H1 (cell line): Measurements from ENCODE around the gene ST7L. TPM values are rescaled to one million over a fixed set of nuclear protein-coding genes. Genes with fewer than 3 reads are reported as not detected.

Experiments used
- CHD2 ChIP-seq: IDR thresholded peaks from 2 replicates; pipeline ENCODE4 v1.6.1; 2012; ENCODE audit warnings: low read length, improper control_type of control experiment
- CHD7 ChIP-seq: fragments of 300-600 bp; sonication (generic); IDR thresholded peaks from 2 replicates; pipeline ENCODE4 v1.7.1; 2012; ENCODE audit warnings: low read length, moderate library complexity, mild to moderate bottlenecking, inconsistent platforms; ENCODE audit not compliant: insufficient replicate concordance
- CTBP2 ChIP-seq: IDR thresholded peaks from 2 replicates; pipeline ENCODE4 v1.7.0; 2011; ENCODE audit warnings: borderline replicate concordance, mild to moderate bottlenecking, moderate library complexity, mixed read lengths, low read length; ENCODE audit not compliant: insufficient read depth, insufficient read length
- EZH2 ChIP-seq: fragments of 200-600 bp; sonication (generic); IDR thresholded peaks from 2 replicates; pipeline ENCODE4 v1.7.1; 2012; ENCODE audit warnings: low read depth, mild to moderate bottlenecking, moderate library complexity, low read length, inconsistent platforms; ENCODE audit not compliant: severe bottlenecking
- JUN ChIP-seq: IDR thresholded peaks from 2 replicates; pipeline ENCODE4 v1.6.1; 2011; ENCODE audit warnings: low read depth, mild to moderate bottlenecking, improper control_type of control experiment, low read length
- MAFK ChIP-seq: IDR thresholded peaks from 2 replicates; pipeline ENCODE4 v1.6.1; 2012; ENCODE audit warnings: low read depth, mild to moderate bottlenecking, improper control_type of control experiment, low read length
- RAD21 ChIP-seq, 2 experiments: IDR thresholded peaks in 1 of 2; conservative IDR thresholded peaks in 1 of 2; 2 replicates each; pipeline ENCODE4 v1.6.1; 2011; ENCODE audit warnings: low read depth in 2 of 2, low read length in 2 of 2, improper control_type of control experiment in 1 of 2, inconsistent platforms in 1 of 2, mild to moderate bottlenecking in 1 of 2, moderate library complexity in 1 of 2
- RBBP5 ChIP-seq: IDR thresholded peaks from 2 replicates; pipeline ENCODE4 v1.7.1; 2012; ENCODE audit warnings: low read depth, mild to moderate bottlenecking, inconsistent platforms, low read length, moderate library complexity, borderline replicate concordance
- RNF2 ChIP-seq: fragments of 200-900, 300-1000 bp; sonication (generic); IDR thresholded peaks from 2 replicates; pipeline ENCODE4 v1.7.1; 2016; ENCODE audit warnings: borderline replicate concordance, low read depth, mild to moderate bottlenecking, antibody characterized with exemption, low read length; ENCODE audit not compliant: poor library complexity, severe bottlenecking; ENCODE audit errors: missing control alignments
- TAF1 ChIP-seq: IDR thresholded peaks from 2 replicates; pipeline ENCODE4 v1.6.1; 2011; ENCODE audit warnings: mild to moderate bottlenecking, low read depth, low read length
- TAF7 ChIP-seq: optimal IDR thresholded peaks from 2 replicates; pipeline ENCODE3; 2011; ENCODE audit warnings: low read depth, mild to moderate bottlenecking, inconsistent platforms, low read length, moderate library complexity, borderline replicate concordance
- polyA plus RNA-seq, 7 experiments: library from polyadenylated mRNA; depleted of rRNA in 3 of 7; stranded (reverse) in 5 of 7; unstranded in 2 of 7; fragments of >200 nt in 5 of 7; fragments of 200-250 nt in 2 of 7; gene quantifications; 1 replicate in 5 of 7; 2 replicates in 1 of 7; 4 replicates in 1 of 7; pipeline versions ENCODE4 v1.2.1 to v1.2.3, GENCODE V29; 2011 to 2013; ENCODE audit warnings: missing spikeins in 2 of 7, mixed read lengths in 2 of 7
- total RNA-seq: library from RNA; stranded (reverse); fragmentation: NEBNext Ultra II Directional; extraction: Animal tissue kit (Norgen Biotek cat#: 25700); gene quantifications from 2 replicates; pipeline ENCODE4 v1.2.1, GENCODE V29; 2021

The ST7L gene
- total and polyA plus RNA-seq, 2 of the 8 experiments (the other 6 are each of a cell fraction or from before 2014, with no cell fraction given) = 9.6 to 16.2 TPM

- TF ChIP-seq CHD7 = no peak
- TF ChIP-seq TAF7 = no peak
- TF ChIP-seq RBBP5 = no peak
- TF ChIP-seq MAFK = no peak
- TF ChIP-seq JUN = no peak
- no peak for TF ChIP-seq RNF2
- TF ChIP-seq CTBP2 = no peak
- TF ChIP-seq EZH2 = no peak
- no peak for TF ChIP-seq TAF1
- no peak for TF ChIP-seq RAD21 (IDR thresholded peaks at IDR 0.05 in 1 of 2, conservative IDR thresholded peaks at IDR 0.05 in 1 of 2; ENCODE audit: low read depth in 2 of 2, low read length in 2 of 2)
- no peak for TF ChIP-seq CHD2
Measured at GRCh38 chr1:112506731-112507130, 112.2 kb downstream of the ST7L start (continued).
